LNCaP clone FGC (cell line): ENCODE measurements around the gene GRB14.

Experiments
- DNase-seq: peaks from one replicate; pipeline ENCODE4 v3.0.0-alpha.2; 2011; ENCODE audit warnings: low read depth
- H3K4me3 ChIP-seq: 2 replicates; pipeline ENCODE4 v1.5.1; 2011; ENCODE audit warnings: mild to moderate bottlenecking, low read depth, low read length, control low read depth
- CTCF ChIP-seq: IDR thresholded peaks from 2 replicates; pipeline ENCODE4 v1.5.1; 2012; ENCODE audit warnings: mild to moderate bottlenecking; ENCODE audit not compliant: control insufficient read depth, insufficient read depth; ENCODE audit errors: extremely low read depth

Gene GRB14

GRCh38 chr2:164620873-164621763, at the start of gene GRB14:
TSS of gene GRB14 (minus strand) at chr2:164621482. CDS start at chr2:164621309, 173 bp downstream.
- peak within 1 kb of the TSS; percentile 57 for H3K4me3 ChIP-seq
- TF ChIP-seq CTCF, result peak; percentile 19
- peak; percentile 33 for DNase-seq

- TF ChIP-seq CTCF, result no peak
- no peak overlapping the region for H3K4me3 ChIP-seq
- DNase-seq, result no peak
Measured at GRCh38 chr2:164669291-164669690, 48.0 kb upstream of the GRB14 start.

GRCh38 chr2:164667566-164667965, 46.3 kb upstream of the GRB14 start:
- H3K4me3 ChIP-seq, result no peak overlapping the region
- DNase-seq, result no peak
- no peak for TF ChIP-seq CTCF

- DNase-seq, result no peak
- no peak overlapping the region for H3K4me3 ChIP-seq
- no peak for TF ChIP-seq CTCF
Measured at GRCh38 chr2:164664070-164664469, 42.8 kb upstream of the GRB14 start.

GRCh38 chr2:164662868-164663631, 41.8 kb upstream of the GRB14 start:
- no peak for TF ChIP-seq CTCF
- DNase-seq, result no peak
- H3K4me3 ChIP-seq, result no peak overlapping the region

- no peak for DNase-seq
- no peak overlapping the region for H3K4me3 ChIP-seq
- TF ChIP-seq CTCF, result no peak
Measured at GRCh38 chr2:164662066-164662465, 40.8 kb upstream of the GRB14 start.
